GM19193 (cell line): ENCODE results near the gene HS3ST3B1.

Experiments
- POLR2A ChIP-seq: IDR thresholded peaks from 4 replicates; pipeline ENCODE4 v1.6.1; 2011; ENCODE audit not compliant: insufficient read depth, insufficient read length; ENCODE audit errors: extremely low read depth

HS3ST3B1 gene

DNA sequence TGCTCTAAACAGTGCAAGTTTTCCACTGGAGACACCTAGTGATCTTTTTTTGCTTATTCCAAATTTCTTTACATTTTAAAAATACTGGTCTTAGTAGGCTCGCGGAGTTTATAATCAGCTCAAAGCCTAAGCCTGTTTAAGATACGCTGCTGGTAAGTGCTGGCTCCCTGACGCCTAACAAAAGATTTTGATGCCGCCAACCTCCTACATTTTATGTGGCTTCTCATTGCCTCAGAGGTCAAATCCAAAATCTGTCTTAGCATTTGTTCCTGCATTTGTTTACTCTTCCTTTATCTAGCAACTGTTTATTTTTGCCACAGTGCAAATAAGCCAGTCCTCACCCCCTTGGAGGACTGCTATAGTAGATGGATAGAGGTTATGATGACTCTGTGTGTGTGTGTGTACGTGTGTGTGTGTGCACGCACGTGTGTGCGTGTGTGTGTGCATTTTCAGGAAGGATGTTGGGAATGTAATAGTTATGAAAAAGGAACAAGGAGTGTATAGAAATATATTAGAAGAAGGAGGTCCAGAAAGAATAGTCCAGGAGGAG, 24.8 kb downstream of the HS3ST3B1 start:
- no peak for TF ChIP-seq POLR2A

DNA sequence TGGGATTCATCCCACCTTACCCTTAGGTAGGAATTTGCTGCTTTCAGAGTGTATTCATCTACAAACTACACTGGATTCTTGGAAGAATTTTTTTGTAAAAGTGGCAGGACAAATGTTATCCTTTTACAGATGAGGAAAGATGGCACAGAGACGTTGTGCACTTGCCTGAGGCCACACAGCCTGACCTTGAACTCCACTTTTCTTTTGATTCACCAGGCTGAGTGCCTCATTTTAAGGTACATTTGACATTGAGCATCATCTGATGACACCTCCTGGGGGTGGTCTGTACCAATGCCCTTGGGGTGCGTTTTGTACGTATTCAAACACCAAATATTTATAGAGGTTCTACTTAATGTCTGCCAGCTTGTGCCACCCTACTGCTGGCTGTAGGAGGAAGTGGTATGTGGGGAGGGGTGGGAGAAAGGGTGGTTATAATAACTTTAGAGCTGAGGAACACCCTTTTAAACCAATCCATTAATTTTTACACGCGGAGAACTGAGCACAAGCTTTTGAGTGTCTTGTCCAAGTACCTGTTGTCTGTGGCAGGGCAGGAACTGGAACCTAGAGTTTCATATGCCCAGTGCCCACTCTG, 29.1 kb downstream of the HS3ST3B1 start:
- no peak for TF ChIP-seq POLR2A

DNA sequence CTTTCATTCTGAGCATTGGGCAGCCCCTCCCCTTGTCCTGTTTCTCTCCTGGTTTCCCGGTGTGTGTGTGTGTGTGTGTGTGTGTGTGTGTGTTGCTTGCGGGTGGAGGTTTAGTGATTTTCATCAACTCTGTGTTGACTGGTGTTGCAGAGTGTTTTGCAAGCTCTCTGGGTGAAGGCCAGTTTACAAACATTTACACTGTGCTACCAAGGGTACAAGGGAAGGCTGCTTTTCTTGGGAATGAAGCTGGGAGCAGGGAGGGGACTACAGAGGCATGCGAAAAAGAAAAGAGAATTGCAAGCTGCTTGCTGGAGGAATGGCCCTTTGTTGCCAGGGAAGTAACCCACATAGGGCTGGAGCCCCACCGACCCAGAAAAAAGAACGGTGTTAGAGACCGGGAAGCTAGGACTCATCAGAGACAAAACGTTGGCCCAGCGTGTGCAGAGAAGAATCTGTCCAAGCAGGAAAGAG, 29.6 kb downstream of the HS3ST3B1 start:
- TF ChIP-seq POLR2A = no peak

DNA sequence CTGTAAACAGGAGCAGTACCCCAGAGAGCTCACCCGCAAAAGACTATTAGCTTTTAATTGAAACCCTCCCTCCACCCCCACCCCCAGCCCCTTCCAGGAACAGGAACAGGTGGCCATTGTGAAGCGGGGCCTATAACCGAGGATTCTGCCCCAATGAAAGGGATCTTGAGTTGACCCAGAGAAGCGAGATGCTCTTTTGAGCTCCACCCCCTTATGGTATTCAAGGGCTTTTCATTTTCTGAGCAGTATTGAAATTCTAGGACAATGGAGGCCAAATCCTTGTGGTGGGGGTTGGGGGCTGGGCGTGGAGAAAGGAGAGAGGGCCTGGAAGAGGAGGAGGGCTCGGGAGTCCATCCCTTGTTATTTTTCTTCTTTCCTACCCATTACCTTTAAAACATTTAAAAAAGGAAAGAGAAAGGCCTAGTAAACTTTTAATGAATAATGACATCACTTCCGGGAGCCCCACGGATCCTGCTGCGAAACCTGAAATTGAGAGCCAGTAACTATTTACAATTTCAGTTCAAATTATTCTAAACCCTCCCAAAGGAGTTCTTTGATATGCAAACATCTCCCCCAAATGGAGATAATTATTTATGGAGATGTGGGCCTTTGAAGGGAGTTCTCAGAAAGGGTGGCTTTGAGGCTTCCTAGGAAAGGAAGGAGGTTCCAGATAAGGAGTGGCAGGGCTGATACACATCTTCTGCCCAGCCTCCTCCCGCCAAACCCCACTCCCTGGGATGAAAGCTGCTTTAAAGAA, 30.5 kb downstream of the HS3ST3B1 start:
- TF ChIP-seq POLR2A = no peak

DNA sequence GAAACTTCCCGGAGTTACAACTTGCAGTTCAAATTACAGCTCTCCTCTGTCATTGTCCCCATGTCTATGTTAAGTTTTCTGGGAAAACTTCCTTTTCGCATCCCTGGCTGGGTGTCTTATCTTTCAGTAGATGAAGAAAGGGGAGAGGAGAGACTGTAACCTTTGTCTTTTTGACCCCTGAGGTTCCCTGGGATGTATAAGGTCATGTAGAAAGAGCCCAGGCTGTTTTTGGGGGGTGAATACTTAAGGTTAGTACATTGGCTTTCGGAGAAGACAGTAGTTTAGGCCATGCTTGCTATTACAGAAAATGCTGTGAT, 31.1 kb downstream of the HS3ST3B1 start:
- no peak for TF ChIP-seq POLR2A

DNA sequence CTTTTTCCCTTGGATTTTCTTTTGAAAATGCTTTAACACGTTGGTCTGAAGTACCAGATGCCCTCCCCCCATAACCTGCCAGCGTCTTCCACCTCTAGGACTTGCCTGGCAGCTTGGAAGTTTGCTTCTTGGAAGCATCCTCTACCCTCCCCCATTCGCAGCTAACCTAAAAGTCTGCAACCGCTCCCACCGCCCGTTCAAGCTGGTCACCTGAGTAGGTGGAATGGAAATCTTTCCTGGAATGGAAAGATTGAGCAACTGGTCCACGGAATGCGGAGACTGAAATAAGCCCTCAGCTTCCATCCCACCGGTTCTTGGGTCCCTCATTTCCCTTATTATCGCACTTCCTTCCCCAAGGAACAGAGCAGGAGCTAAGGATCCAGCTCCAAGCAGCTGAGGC, 31.4 kb downstream of the HS3ST3B1 start:
- TF ChIP-seq POLR2A = no peak

DNA sequence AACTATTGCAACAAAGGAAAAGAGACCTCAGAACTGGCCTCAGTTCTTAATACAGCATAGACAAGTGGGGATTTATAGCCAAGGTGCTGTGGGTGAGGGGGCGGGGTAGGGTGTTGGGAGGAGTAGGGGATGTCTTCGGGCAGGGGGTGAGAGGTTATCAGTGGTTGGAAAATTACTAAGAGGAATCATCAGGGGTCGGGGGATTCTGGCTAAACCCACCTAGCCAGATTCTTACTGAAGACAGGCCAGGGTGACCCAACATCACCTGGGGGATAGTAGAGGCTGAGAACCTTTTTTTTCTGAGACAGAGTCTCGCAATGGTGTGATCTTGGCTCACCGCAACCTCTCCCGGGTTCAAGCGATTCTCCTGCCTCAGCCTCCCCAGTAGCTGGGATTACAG, 32.6 kb downstream of the HS3ST3B1 start:
- no peak for TF ChIP-seq POLR2A

DNA sequence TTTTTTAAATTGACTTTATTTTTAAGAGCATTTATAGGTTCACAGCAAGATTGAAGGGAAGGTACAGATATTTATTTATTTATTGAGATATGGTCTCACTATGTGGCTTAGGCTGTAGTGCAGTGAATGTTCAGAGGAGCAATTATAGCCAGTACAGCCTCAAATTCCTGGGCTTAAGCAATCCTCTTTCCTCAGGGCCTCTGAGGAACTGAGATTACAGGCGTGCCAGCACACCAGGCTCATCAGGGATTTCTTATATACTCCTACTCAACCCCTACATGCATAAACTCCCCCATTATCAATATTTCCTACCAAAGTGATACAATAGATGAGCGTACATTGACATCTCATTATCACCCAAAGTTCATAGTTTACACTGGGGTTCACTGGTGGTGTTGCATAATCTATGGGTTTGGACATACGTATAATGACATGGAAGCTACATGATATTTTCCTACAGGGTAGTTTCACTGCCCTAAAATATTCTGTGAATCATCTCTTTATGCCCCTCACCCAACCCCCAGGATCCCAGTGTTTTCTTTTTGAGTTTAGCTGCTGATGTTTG, 33.5 kb downstream of the HS3ST3B1 start:
- TF ChIP-seq POLR2A = no peak

DNA sequence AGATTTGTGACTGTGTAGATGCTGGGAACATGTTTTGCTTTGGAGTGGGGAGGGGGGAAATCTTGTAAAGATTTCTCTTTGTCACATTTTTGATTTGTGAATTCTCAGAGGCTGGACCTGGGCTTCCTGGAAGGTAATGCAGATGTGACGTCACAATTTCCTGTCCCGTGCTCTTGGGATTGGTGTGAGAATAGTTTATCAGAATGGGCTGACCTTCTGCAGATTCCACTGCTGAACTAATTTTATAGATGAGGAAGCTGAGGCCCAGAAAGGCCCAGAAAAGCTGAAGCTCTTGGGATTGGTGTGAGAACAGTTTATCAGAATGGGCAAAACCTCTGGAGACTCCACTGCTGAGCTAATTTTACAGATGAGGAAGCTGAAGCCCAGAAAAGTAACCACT, 34.0 kb downstream of the HS3ST3B1 start:
- TF ChIP-seq POLR2A = no peak

DNA sequence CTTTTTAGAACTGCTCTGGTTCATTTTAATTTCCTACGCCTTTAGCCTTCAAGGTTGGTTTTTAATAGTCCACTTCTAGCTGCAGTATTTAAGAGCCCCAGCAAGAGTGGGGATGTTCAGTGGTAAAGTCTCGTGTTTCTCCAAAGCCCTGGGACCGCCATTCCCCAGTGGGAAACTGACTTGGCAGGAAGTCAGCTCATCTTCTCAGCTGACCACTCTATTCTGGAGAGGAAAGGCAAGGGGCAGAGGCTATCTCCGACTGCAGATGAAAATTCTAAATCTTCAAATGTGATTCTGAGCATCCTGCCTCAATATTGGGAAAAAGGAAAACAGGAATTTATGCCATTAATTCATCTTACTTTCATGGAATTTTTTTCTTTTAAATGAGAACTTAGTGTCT, 35.5 kb downstream of the HS3ST3B1 start:
- TF ChIP-seq POLR2A = no peak

DNA sequence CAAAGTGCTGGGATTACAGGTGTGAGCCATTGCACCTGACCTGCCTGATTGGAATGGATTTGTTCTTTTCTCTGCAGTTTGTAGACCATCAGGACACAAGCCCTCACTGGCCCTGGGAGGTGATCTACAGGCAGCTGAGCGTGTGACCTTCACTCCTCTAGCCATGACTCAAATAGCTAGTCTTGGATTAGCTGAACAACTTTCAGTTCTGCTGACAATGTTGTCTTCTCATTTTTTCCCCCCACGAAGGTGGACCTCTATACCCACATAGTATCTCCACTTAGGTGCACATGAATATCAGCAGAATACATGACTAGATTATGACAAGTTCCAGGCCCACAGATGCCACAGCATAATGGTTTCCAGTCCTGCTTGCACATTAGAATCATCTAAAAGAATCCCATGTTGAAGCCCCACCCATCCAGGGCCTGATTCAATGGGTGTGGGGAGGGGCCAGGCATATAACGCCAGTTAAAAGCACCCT, 36.8 kb downstream of the HS3ST3B1 start:
- no peak for TF ChIP-seq POLR2A

DNA sequence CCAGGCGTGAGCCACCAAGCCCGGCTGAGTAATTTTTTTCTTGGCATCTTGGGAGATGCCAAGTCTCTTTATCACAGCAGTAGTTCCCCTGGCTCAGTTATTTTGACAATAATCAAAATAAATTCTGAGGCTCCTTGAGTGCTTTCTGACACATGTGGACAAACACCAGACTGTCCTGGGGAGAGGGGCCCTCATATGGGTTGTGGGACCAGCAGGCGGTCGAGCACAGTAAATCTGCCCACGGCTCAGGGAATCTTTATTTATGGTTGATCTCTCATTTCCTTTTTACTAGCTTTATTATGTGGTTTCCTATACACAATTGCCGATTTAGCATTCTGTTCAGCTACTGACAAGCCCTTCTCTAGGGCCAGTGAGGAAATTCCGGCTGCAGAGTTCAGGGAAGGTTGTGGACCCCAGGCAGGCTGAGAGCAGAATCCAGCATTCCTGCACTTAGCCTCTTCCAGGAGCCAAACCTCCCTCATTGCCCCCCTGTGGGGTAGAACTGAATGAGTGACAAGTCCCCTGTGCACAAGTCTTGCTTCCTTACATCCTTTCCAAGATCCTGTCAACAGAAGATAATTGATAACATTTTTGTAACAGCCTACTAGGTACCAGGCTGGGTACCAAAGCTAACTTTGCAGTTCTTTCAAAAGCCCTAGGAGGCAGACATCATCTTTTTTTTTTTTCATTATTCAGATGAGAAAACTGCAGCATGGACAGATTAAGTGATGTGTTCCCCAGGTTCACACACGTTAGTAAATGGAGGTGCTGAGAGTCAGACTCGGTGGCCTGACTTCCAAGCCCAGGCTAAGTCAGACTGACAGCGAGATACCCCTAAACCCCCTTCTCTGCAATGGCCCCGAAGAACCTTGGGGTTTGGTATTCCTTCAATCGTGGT, 40.2 kb downstream of the HS3ST3B1 start:
- TF ChIP-seq POLR2A = no peak

DNA sequence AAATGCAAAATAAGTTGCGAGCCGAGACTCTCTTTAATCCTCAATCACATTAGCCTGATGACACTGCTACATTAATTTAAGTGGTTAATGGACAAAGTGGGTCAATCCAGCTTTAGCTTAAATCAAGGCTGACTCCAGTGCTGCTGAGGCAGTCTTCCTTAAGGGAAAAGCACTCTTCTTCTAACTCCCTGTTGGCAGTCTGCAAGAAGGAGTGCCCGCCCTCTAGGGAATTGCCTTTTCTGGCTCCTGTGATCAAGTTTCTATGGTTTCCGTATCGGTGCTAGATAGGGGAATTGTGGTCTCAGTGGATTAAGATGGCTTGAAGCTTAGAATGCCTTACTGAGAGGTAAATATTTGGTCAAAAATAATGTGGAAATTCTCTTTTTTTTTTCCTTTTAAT, 41.0 kb downstream of the HS3ST3B1 start:
- no peak for TF ChIP-seq POLR2A

DNA sequence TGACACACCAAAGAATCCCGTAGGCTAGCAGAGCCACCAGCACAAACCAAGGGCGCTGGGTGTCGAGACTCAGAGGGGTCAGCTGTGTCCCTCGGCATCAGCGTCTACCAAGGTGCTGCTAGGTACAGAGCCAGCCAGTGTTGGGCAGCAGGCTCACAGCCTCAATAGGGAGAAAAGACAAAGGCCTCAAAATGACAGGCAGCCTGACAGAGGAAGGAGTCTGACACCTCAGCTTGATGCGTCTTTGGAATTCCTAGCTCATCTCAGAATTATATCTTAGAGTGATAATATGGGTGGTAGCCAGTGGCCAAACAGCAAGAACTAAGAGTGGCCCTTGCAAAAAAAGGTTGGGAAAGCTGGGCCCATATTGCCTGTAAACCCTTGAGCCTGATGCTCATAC, 45.9 kb downstream of the HS3ST3B1 start:
- no peak for TF ChIP-seq POLR2A

DNA sequence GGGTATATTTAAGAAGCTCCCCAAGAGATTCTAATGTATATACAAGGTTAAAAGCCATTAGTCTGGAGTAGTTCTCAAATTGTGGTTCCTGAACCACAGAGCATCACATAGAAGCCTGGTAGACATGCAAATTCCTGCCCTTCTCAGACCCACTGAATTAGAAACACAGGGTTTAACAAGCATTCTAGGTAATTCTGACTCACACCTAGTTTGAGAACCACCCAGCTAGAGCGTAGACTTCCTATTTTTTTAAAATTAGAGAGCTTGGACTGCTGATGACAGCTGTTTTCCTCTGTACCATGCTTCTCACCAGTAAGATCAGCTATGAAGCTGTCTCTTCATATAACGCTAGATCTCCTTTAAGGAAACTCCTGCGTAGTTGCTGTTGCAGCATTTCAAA, 50.6 kb downstream of the HS3ST3B1 start:
- TF ChIP-seq POLR2A = no peak
